ENCODE measurements around the gene ERGIC3.

Gene ERGIC3

GRCh38 chr20:35600176-35600992 is 58.5 kb downstream of the ERGIC3 start:
- DNase-seq: no peak

GRCh38 chr20:35600993-35601973 is 59.4 kb downstream of the ERGIC3 start:
- DNase-seq: peak; percentile 57

GRCh38 chr20:35601990-35602389 is 60.1 kb downstream of the ERGIC3 start:
- DNase-seq: no peak

GRCh38 chr20:35602851-35603495 is 61.1 kb downstream of the ERGIC3 start:
- no peak for DNase-seq

GRCh38 chr20:35603695-35604448 is 62.0 kb downstream of the ERGIC3 start:
- no peak for DNase-seq

- no peak for DNase-seq
Observed at GRCh38 chr20:35604449-35604747, 62.5 kb downstream of the ERGIC3 start.

- DNase-seq: no peak
Observed at GRCh38 chr20:35606127-35606526, 64.2 kb downstream of the ERGIC3 start.

Measured in NCI-H748 treated with DMSO at 0.1 percent for 48 hours (cell line).